Colonic mucosa (tissue), 4 donors: ENCODE results near the gene MEDAG. TPM values are rescaled to one million over a fixed set of nuclear protein-coding genes. Genes with fewer than 3 reads are reported as not detected.

Source experiments
- DNase-seq: peaks from one replicate; pipeline ENCODE4 v3.0.0-alpha.2; 2020
- H3K27ac ChIP-seq: fragments of 200-600 bp; one replicate; pipeline ENCODE4 v1.8.0; 2021
- H3K27me3 ChIP-seq: fragments of 200-600 bp; one replicate; pipeline ENCODE4 v1.8.0; 2021
- H3K36me3 ChIP-seq: fragments of 200-600 bp; one replicate; pipeline ENCODE4 v1.8.0; 2021
- H3K4me1 ChIP-seq: fragments of 200-600 bp; one replicate; pipeline ENCODE4 v1.8.0; 2021; ENCODE audit warnings: mild to moderate bottlenecking
- H3K4me3 ChIP-seq: fragments of 200-600 bp; one replicate; pipeline ENCODE4 v1.8.0; 2021
- H3K9ac ChIP-seq, 2 donors: one replicate each; pipeline ENCODE4 v1.7.0; 2013; ENCODE audit warnings: control low read depth in 2 of 2, low read depth in 2 of 2, low read length in 2 of 2
- H3K9me3 ChIP-seq: fragments of 200-600 bp; one replicate; pipeline ENCODE4 v1.8.0; 2021
- intact Hi-C: fragments of 100-400 bp; cut with DNase I; formaldehyde crosslinking; loops from one replicate; pipeline ENCODE4 v1.14.1; 2022
- total RNA-seq, 2 donors: library from RNA; stranded (reverse); fragmentation: NEBNext Ultra II Directional in 1 of 2; extraction: Animal tissue kit (Norgen Biotek cat#: 25700) in 1 of 2; gene quantifications; one replicate each; pipeline ENCODE4 v1.2.1, GENCODE V29; 2021
- TF ChIP-seq, protein P1 (sequence below): fragments of 200-600 bp; IDR thresholded peaks from one replicate; pipeline ENCODE4 v1.8.0; 2022; ENCODE audit warnings: antibody characterized with exemption, mild to moderate bottlenecking
- donor health status: healthy.
- donor health status: DM: no; HTN: no; CAD: no.
- donor health status: DM: no; HTN: no; CAD: no.

Gene MEDAG
- total RNA-seq, 2 donors from 2014 or later = 0.62 to 2.6 TPM

DNA sequence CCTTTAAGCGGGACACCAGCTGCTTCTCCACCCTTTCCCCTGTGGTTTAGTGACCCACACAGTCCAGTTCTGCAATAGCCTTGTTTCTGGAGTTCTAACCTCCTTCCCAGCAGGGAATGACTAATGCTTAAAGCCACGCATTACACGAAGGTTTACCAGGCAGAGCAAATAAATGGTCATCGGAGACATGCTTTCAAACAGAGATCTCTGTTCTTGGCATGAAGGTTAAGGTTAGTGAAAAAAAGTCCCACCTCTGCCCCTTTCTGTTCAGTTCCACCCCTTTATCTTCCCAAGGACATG lies 25.3 kb upstream of the MEDAG start:
- no peak overlapping the region for H3K9ac ChIP-seq
- no peaks in the 10 kb centered on the region for H3K9me3 ChIP-seq
- DNase-seq = no peak
- no peak overlapping the region for H3K4me3 ChIP-seq
- no peaks in the 10 kb centered on the region for H3K4me1 ChIP-seq
- intact Hi-C loops = no loop called here
- peak overlapping the region; percentile 6 for H3K27ac ChIP-seq
- no peaks in the 10 kb centered on the region for H3K36me3 ChIP-seq
- H3K27me3 ChIP-seq = no peaks in the 10 kb centered on the region
- TF ChIP-seq, protein P1, sequence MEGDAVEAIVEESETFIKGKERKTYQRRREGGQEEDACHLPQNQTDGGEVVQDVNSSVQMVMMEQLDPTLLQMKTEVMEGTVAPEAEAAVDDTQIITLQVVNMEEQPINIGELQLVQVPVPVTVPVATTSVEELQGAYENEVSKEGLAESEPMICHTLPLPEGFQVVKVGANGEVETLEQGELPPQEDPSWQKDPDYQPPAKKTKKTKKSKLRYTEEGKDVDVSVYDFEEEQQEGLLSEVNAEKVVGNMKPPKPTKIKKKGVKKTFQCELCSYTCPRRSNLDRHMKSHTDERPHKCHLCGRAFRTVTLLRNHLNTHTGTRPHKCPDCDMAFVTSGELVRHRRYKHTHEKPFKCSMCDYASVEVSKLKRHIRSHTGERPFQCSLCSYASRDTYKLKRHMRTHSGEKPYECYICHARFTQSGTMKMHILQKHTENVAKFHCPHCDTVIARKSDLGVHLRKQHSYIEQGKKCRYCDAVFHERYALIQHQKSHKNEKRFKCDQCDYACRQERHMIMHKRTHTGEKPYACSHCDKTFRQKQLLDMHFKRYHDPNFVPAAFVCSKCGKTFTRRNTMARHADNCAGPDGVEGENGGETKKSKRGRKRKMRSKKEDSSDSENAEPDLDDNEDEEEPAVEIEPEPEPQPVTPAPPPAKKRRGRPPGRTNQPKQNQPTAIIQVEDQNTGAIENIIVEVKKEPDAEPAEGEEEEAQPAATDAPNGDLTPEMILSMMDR = no peak

DNA sequence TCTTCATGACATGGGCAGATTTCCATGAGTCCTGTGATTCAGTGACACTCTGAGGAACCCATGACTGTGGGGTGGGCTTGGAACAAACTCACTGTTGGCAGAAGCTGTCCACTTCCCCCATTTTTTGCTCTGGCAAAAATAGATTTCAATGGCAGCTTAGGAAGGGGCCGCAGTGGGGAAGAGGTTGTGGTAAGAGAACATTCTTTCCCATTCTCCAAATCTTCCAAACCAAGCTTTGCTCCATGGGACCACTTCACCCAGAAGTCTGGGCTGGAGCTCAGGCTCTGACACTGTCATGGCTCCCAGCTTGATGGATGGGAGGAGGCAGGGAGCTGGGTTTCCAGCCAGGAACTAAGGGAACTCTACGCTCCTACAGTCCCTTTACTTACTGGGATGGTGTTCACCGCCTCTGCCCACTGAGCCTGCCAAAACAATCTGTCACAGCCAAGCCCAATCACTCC lies 24.9 kb upstream of the MEDAG start:
- no peak for DNase-seq
- no peak overlapping the region for H3K4me3 ChIP-seq
- H3K27me3 ChIP-seq = no peaks in the 10 kb centered on the region
- H3K27ac ChIP-seq = peak overlapping the region; percentile 6
- TF ChIP-seq, protein P1 = no peak
- H3K36me3 ChIP-seq = no peaks in the 10 kb centered on the region
- no peaks in the 10 kb centered on the region for H3K4me1 ChIP-seq
- intact Hi-C loops = no loop called here
- no peak overlapping the region for H3K9ac ChIP-seq
- no peaks in the 10 kb centered on the region for H3K9me3 ChIP-seq

DNA sequence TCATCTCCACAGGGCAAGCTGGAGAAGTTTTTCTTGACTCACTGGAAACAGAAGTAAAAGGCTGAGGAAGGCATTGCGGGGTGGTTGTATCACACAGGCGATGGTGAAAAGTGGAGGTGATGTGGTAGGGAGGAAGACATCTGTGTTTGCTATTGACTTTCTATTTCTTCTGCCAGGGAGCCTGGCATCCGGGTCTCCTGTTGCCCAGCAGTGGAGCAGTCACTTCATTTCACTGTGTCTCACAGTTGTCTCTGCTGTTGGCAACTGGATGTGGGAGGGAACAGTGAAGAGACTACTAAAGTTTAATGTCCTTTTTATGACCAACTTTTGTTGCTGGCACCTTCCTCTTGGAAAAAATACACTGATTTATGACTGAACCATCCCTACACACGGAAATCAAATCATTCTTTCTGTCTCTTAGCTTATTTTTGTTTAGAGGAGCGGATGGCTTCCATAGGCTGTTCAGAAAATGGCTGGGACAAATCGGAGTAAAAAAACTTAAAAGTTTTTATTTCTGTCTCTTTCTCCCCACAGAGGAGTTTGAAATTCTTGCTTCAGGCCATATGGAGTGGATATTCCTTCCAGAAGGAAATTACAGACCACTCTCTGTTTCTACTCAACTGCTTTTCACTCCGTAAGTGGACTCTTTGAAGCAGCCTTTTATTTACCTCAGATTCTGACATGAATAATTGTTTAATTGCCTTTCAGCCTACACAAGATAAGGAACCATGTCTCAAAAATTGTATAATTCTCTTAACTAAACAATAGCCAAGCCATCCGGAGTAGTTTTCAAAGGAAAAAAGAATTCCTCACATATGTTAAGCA lies 23.8 kb upstream of the MEDAG start:
- Histone ChIP-seq H3K9me3 (no peaks in the 10 kb centered on the region), H3K36me3 (no peaks in the 10 kb centered on the region), H3K4me3 (no peak overlapping the region), H3K4me1 (no peaks in the 10 kb centered on the region), H3K27me3 (no peaks in the 10 kb centered on the region), H3K27ac (no peak overlapping the region), H3K9ac (no peak overlapping the region)
- TF ChIP-seq, protein P1 = no peak
- intact Hi-C loops = no loop called here
- no peak for DNase-seq

DNA sequence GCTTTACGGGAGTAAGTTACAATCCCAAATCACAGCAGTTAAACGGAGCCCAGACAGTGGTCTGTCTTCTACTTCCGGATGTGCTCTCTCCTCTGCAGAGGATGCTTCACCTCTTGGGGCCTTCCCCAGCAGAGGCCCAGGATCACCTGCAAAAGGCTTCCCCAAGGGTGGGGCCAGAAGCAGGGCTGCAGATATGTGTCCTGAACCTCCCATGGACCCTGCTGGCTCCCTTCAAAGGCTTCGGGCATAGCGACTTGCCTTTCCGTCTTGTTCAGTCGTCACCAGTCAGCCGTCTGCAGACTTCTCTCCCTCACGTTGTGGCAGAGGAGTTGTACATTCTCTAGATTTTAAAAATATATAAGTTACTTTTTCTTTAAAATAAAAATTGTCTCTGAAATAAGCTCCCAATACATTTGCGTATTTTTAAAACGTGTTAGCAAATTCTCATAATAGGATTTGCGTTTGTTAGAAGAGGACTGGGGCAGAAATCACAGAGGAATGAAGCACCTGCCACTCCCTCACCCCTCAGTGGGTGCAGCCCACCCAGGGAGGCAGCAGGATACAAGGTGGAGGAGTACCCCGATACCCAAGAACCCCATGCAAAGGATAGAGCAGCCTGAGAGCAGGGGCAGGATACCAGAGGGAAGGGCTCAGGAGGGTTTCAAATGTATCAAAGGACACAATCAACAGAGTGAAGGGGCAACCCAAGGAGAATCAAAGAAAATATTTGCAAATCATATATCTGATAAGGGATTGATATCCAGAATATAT lies 22.9 kb upstream of the MEDAG start:
- no peaks in the 10 kb centered on the region for H3K9me3 ChIP-seq
- intact Hi-C loops = no loop called here

DNA sequence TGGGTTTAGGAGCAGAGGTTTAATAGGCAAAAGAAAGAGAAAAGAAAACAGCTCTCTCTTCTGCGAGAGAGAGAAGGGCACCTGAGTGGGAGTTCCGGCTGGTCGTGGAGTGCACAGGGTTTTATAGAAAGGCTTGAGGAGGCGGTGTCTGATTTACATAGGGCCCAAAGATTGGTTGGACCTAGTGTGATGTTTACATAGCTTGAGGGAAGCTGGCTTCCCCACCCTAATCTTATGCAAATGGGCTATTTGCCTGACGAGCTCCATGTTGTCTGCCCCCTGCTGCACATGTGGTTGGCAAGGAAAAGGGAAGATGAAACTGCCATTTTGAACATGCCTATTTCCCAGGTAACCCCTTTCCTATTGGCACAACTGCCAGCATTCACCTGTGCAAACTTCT lies 21.5 kb upstream of the MEDAG start:
- TF ChIP-seq, protein P1 = no peak
- no peaks in the 10 kb centered on the region for H3K9me3 ChIP-seq
- no peak overlapping the region for H3K9ac ChIP-seq

More for the DNA sequence above, 22.9 kb upstream of the MEDAG start:
- DNase-seq = no peak
- H3K4me1 ChIP-seq = no peaks in the 10 kb centered on the region
- no peak overlapping the region for H3K4me3 ChIP-seq
- H3K27me3 ChIP-seq = no peaks in the 10 kb centered on the region
- TF ChIP-seq, protein P1 = no peak
- H3K27ac ChIP-seq = no peak overlapping the region
- H3K36me3 ChIP-seq = no peaks in the 10 kb centered on the region
- H3K9ac ChIP-seq = no peak overlapping the region

More for the DNA sequence above, 21.5 kb upstream of the MEDAG start:
- no peaks in the 10 kb centered on the region for H3K4me1 ChIP-seq
- H3K4me3 ChIP-seq = no peak overlapping the region
- DNase-seq = no peak
- no peaks in the 10 kb centered on the region for H3K36me3 ChIP-seq
- H3K27ac ChIP-seq = no peak overlapping the region
- no peaks in the 10 kb centered on the region for H3K27me3 ChIP-seq
- intact Hi-C loops = no loop called here
